Activated T-helper 1 cell treated with Interleukin-2 at 50 U/mL for 16 hours (primary cell): ENCODE results near the gene ADAMTS17.

Experiments used
- DNase-seq: peaks from one replicate; pipeline ENCODE4 v3.0.0-alpha.2; 2020; ENCODE audit warnings: low read depth

Gene ADAMTS17

DNA sequence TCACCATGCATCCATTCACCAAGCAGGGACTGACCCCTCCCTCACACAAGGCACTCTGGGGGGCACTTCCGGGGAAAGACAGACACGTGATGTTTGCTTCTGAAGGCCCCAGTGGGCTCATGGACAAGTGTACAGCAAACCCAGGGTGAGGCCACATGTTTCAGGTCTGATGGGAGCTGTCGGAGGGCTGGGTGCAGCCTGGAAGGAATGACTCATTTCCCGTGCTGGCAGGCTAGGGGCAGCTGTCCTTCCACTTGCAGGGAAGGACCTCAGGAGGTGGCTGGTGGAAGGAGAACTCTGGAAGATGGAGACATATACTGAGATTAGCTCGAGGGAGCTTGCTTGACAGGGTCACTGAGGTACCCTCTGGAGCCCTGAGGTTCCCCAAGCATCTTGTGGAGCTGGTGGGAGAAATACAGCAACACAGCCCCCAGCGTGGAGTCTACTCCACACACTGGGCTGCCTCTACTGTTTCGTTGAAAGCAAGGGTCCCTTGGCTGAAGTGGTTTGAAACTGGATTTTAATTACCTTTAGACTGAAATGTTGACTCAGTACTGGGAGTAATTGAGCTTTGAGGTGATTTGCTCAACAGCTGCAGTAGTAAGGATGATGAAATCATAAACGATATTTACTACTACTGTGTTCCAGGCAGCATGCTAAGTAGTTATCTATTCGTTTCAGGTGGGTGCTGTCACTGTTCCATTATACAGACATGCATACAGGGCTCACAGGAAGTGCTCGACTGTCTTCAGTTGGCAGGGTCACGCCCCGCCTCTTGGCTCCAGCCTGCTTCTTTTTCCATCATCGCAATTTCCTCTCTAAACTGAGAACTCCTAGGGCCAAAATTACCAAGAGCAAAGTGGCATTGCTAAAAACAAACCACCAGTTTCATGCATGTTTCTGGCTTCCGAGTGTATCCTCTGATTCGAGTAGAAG is 230.4 kb downstream of the ADAMTS17 start:
- DNase-seq, result no peak

DNA sequence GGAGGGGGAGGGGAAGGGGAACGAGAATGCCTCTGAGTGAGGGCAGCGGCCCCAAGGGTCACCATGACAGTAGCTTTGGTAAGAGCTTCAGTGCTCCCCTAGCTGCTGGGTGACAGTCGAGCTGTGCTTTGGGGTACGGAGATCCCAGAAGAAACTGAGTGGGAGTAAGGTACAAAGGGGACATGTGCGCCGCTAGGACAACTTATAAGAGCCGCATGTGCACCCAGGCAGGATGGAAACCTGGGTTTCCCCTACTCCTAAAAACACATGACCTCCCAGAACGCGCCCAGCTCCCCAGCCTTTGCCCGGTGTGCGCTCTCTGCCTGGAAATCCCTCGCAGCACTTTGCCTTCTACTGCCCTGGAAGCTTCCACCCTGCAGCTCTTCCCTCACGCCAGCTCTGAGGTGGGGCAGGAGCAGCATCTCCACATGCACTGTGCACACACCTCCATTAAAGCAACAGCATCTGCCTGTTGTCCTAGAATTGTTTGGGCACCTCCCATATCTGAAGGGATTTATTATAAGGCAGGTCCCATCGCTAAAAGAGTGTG is 232.2 kb downstream of the ADAMTS17 start:
- DNase-seq, result no peak

GRCh38 chr15:100108846-100109245 is 232.9 kb downstream of the ADAMTS17 start:
- DNase-seq, result no peak

- DNase-seq, result no peak
Measured at GRCh38 chr15:100108346-100108745, 233.4 kb downstream of the ADAMTS17 start.

GRCh38 chr15:100107606-100108225 is 234.1 kb downstream of the ADAMTS17 start:
- DNase-seq, result no peak

DNA sequence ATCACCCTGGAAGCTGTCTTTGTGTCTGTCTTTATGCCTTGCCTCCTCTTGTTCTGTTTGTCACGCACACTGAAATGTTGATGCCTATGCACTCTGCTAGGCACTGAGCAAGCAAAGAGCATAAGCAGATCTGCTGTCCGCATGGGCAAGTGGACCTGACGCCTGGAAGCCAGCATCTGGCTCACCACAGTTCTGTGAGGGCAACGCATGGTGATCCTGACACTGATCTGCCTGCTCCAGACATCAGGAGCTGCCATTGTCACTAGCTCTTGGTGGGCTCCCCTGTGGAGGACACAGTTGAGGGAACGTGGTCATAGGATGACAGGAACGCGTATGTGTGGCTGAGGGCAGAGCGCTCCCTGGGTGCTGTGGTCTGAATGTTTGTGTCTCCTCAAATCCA is 234.6 kb downstream of the ADAMTS17 start:
- DNase-seq, result no peak

DNA sequence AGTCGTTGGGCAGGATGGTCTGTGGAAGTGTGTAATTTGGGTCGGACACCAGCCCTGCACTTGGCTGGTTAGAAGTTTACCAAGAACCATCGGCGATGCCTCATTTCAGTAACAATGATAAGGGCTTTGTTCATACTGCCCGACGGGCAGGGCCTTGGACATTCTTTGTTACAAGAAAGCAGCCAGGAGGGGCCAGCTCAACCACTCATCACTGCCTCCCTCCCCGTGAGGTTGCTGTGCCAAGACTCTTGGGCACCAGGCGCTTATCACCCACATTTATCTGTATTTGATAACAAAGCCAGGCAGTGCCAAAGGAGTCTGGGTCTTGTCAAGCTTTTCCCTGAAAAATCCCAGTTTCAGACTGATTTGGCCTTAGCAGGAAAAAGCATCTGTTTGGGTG is 235.0 kb downstream of the ADAMTS17 start:
- no peak for DNase-seq

DNA sequence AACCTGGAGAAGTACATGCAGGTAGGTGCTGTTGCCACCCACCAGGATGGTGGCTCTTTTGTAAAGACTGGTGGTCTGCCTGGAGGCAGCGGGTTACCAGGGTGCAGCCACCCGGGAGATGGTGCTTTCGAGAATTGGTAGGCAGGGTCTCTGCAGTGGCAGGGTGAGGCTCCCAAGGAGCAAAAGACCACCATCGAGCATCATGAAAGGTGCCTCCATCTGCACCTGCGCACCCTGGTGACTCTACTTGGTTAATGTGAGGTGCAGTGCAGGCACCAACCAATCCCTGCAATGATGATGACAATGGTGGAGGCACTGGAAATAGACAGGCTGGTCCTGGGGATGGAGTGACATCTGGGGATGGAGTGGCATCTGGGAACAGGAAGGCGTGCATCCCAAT is 236.7 kb downstream of the ADAMTS17 start:
- DNase-seq, result no peak

- DNase-seq, result no peak
Measured at GRCh38 chr15:100104245-100104644, 237.5 kb downstream of the ADAMTS17 start.

DNA sequence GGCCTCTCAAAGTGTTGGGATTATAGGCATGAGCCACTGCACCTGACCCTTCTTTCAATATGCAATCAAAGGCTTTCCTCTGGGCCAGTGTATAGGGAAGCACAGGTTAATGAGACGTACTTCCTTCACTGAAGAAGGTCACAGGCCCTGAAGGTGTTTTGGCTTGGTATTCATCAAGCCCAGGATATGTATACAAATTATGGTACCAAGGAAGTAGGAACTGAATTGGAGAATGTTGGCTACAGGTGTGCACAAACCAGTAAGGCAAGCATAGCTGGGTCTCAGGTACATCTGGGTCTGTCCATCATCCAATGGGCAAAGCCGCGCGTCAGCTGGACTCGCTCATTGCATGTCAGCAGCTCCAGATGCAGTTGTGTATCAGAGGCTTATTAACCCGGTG is 237.9 kb downstream of the ADAMTS17 start:
- no peak for DNase-seq

GRCh38 chr15:100101426-100102089 is 240.2 kb downstream of the ADAMTS17 start:
- DNase-seq, result no peak

GRCh38 chr15:100100926-100101325 is 240.8 kb downstream of the ADAMTS17 start:
- no peak for DNase-seq

- DNase-seq, result no peak
Measured at GRCh38 chr15:100099976-100100375, 241.8 kb downstream of the ADAMTS17 start.

DNA sequence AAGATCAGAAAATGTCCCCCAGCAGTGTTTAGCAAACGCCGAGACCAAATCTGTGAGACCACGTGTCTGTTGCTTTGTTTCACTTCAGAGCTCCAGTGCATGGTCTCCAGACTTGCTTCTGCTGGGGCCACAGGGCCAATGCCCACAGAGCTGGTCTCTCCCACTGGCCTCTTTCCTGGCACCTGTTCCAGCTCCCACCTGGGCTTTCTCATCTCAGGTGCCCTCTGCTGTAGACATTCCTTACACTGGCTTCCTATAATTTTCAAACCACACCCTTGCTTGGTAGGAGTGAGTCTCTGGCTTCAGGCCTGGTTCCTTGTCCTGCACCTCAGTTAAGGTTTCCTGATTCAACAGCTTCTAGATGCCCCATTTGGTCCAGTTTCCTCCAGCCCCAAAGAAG is 243.1 kb downstream of the ADAMTS17 start:
- DNase-seq, result no peak

DNA sequence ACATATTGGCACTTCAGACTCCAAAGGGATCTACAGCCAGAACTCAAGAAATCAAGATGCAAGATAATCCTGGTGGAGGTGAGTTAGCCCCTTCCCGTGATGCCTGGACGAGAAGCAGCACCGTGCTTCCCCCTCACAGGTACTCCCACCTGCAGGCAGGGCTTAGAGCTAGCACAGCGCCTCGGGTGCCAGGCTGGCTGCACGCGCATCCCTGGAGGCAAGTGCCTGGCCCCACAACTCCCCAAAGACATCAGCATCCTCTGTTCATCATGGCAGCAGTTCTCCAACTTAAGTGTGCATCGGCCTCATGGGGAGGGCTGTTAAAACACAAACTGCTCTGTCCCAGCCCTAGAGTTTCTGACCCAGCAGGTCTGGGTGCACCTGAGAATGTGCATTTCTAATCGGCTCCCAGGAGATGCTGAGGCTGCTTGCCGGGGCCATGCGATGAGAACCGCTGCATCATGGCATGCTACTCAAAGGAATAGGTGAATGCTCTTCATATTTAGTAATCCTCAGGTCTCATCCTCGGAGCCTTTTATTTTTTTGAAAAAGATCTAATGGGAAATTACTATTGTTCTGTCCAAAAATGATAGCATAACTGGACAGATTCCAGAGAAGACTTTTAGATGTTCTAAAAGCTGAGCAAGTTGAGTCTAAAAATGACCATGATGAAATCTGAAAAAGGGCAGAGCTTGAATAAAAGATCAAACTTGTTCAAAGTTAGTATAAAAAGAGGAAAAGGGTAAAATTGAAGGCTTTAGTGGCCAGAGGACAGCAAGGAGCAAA is 244.2 kb downstream of the ADAMTS17 start:
- no peak for DNase-seq

DNA sequence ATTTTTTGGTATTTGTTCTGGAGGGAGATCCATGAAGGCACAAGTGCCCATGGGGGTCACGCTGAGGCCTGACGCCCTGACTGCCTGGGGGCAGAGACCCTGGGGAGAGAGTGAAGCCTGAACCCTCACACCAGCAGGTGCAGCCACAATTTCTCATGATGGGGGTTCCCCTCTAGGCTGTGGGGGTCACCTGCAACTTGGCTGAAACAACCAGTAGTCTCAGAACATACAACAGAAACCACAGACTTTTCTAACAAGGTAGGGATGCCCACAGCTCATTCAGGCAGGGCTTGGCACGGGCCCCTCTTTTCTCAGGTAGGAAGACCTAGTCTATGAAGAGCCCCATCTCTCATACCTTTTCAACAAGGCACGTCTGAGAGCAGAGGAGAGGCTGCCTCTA is 245.1 kb downstream of the ADAMTS17 start:
- DNase-seq, result no peak

DNA sequence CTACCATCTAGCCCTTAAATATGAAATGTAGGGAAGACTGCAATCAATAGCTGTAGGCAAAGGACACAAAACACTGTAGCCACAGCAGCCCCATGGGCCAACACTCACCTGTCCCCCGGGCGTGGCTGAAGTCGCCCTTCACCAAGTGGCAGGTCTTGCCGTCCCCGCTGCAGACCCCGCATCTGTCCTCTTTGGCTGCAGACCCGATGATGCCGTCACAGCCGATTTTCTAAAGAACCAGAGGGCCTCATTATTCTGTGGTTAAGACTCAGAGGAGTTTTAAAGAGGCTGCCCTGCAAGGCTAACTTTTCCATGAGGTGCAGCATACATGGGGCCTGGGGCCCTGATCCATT is 245.6 kb downstream of the ADAMTS17 start:
- no peak for DNase-seq

GRCh38 chr15:100095541-100096247 is 246.1 kb downstream of the ADAMTS17 start:
- DNase-seq, result no peak

GRCh38 chr15:100094127-100094510 is 247.7 kb downstream of the ADAMTS17 start:
- no peak for DNase-seq

- DNase-seq, result no peak
Measured at GRCh38 chr15:100093211-100094126, 248.3 kb downstream of the ADAMTS17 start.
